Stimulated activated CD4-positive, alpha-beta T cell treated with anti-CD3 and anti-CD28 coated beads, Interleukin-2, amount 100 ng/mL, for 48 hours (primary cell): ENCODE measurements around the gene HTRA2.
"Not testable (repeated sequence)": the region's sequence is repeated elsewhere in the genome, so short reads cannot be mapped to it uniquely, and the experiment has no call there.

Source experiments
- DNase-seq, 2 donors: peaks; one replicate each; pipeline ENCODE4 v3.0.0-alpha.2; 2020

Gene HTRA2

DNA sequence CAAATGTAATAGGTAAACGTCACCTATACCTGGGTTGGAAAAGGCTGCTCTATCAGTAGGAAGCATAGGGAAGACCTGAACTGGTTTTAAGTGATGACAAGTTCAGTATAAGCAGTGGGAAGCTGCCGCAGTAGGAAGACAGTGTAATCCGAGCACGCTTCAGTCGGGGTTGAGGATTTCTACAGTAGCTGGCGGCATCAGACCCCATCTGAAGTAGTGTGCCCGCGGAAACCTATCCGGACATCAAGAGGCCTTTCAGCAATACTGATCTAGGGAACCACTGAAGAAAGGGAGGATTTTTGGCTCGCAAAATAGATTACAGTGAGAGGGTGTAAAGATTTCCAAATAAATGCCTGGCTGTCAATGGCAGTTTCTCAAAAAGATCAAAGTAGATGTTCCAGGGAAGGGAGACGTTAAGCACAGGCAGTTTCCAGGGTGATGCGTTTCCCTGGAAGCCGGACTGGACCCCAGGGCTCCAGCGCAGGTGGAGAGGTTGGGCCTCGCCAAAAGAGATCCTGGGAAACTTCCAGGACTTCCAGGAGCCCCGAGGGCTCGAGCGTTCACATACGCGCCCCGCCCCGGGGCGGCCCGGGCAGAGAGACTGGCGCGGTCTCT lies 18.7 kb downstream of the HTRA2 start:
- DNase-seq, result no peak

DNA sequence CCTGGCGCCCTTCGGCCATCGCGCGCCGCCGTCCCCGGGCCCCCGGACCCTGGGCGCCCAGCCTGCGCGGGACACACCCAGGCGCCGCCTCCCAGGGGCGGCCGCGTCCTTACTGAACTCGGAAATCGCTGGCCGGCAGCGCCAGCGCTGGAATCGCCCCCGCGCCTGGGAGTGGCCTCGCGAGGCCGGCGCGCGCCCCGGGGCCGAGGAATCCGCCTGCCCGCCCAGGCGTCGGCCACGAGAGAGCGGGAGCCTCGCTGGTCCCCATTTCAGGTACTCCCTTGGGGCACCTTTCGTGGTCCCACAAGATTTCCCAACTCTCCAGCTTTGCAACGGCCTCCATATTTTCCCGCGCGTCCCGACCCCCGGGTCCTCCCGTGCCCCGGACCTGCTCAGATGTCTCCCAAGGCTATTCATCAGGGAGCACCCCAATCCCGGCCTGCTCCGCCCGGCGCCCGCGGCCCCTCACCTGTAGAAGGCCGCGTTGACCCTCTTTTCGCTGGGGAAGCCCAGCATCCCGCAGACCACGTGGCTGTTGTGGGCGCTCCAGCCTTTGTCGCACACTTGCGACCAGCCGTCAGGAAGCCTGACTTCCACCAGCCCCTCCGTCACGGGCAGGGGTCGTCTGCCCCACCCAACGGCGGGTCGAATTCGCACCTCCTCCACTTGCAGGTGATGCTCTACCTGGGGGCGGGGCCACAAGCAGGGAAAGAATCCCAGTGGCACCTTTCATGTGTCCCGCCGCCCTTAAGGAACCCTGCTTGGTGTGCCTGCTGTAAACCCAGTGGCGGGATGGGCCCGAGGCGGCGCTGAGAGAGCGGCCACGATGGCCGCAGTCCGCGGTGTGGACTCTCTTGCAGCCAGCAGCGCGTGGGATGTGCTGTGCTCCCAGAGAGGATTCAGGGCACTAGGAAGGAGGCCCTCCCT lies 19.4 kb downstream of the HTRA2 start:
- no peak for DNase-seq

GRCh38 chr2:74550231-74550630 lies 20.5 kb downstream of the HTRA2 start:
- no peak for DNase-seq

DNA sequence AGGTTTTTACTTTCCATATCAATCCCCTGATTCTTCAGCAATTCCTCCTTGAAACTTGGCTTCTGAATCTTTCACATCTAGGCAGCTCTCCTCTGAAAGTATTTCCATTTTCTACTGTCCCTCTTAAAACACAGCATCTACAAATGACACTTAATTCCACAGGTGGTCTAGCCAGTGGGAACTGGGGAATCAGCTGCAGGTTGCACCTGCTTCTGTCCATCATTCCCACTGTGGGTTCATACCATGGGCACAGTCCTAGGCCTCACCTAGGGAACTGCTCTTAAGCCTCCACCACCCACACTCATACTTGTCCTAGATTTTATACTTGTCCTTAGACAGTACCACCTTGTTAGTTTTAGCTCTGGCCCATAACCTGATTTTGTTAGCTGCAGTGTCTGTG lies 21.8 kb downstream of the HTRA2 start:
- no peak for DNase-seq

GRCh38 chr2:74551942-74552913 lies 22.5 kb downstream of the HTRA2 start:
- no peak for DNase-seq

- DNase-seq, result no peak
Observed at GRCh38 chr2:74552914-74553811, 23.4 kb downstream of the HTRA2 start.

DNA sequence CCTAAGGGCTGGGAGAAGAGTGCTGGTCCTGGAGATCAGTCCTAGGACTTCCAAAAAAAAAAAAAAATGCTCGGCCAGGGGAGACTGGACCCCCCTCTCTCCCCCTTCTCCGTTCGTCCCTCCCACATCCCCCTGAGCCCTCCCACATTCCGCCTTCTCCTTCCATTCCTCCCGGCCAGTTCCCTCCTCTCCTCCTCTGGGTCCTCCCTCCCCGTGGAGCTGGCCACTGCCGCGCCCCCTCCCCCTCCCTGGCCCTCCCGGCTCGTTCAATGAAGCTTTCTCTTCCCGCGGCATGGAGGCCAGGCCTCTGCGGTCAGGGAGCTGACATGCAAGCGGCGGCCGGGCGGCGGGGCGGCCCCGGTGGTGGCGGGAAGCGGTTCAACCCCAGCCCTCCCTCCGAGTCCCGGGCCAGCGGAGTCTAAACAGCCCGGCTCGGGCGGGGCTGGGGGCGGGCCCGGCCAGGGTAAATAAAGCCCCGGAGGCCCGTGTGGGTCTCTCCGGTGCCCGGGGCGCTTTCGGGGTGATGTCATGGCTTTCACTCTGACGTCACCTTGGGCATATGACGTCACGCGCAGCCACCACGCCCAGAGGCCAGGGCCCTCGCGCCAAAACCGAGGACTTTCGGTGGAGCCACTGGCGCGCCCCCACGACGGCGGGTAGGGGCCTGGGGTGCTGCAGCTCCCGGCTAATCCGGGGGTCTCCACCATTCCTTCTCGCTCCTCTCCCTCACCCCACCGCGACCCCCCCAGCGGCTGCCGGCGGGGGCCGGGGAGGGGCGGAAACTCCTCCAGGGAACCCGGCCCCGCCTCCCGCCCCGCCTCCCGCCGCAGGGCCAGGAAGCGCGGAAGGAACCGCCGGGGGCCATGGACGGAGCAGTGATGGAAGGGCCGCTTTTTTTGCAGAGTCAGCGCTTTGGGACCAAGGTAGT lies 24.4 kb downstream of the HTRA2 start, which contains the start of the genes DOK1 and LOXL3:
Gene DOK1, plus strand, starts transcription at position 829 of the 928 bp plus-strand sequence. Its CDS starts 35 bp downstream, at position 864.
Gene LOXL3, minus strand, starts transcription at position 51 of the 928 bp plus-strand sequence. CDS start 1,308 bp downstream, outside the sequence.
- peak; percentile 79 to 82 for DNase-seq

DNA sequence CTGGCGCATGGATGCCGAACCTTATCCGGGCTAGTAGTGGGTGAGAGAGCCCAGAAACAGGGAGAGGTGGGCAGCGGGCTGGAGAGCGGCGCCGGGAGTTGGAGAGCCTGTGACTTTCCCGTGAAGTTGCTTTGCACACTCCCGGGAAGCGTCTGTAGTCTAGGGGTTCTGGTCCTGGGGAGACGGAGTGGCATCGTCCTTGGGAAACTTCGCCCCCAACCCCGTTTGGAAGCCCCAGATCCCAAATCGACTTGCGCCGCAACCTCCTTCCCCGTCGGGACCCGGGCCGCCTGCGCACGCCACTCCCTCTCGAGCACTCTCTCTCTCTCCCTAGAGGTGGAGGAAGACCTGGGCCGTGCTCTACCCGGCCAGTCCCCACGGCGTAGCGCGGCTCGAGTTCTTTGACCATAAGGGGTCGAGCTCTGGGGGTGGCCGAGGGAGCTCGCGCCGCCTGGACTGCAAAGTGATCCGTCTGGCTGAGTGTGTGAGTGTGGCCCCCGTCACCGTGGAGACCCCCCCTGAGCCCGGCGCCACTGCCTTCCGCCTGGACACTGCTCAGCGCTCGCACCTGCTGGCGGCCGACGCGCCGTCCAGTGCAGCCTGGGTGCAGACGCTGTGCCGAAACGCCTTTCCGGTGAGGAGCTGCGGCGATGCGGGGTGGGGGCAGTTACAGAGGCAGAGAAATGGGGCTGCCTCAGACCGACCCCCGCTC lies 25.2 kb downstream of the HTRA2 start:
- DNase-seq, result peak; percentile 37 to 44

GRCh38 chr2:74555610-74556103 lies 25.9 kb downstream of the HTRA2 start:
- DNase-seq, result no peak

DNA sequence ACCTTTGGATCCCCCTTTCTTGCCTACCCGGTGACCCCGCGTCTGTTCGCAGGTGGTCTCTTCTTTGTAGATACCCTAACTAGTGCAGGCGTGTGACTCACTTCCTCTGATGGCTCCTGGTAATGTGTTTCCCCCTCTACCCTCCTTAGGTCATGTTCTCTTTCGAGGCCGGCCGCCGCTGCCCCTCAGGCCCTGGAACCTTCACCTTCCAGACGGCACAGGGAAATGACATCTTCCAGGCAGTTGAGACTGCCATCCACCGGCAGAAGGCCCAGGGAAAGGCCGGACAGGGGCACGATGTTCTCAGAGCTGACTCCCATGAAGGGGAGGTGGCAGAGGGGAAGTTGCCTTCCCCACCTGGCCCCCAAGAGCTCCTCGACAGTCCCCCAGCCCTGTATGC lies 26.4 kb downstream of the HTRA2 start:
- DNase-seq, result no peak

DNA sequence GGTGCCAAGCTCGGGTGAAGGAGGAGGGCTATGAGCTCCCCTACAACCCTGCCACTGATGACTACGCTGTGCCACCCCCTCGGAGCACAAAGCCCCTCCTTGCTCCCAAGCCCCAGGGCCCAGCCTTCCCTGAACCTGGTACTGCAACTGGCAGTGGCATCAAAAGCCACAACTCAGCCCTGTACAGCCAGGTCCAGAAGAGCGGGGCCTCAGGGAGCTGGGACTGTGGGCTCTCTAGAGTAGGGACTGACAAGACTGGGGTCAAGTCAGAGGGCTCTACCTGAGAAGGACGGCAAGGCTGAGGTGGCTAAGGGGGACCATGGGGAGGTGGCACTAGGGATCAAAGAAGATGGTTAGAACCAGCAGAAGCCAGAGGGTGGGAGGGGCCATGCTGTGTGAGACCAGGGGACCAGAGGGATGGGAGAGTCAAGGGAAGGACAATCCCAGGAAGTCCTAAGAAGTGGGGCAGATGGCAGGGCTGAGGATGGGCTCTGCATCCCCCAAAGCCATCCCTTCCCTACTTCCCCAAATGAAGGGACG lies 27.2 kb downstream of the HTRA2 start:
- no peak for DNase-seq

GRCh38 chr2:74558284-74559230 lies 28.8 kb downstream of the HTRA2 start:
- no peak for DNase-seq

DNA sequence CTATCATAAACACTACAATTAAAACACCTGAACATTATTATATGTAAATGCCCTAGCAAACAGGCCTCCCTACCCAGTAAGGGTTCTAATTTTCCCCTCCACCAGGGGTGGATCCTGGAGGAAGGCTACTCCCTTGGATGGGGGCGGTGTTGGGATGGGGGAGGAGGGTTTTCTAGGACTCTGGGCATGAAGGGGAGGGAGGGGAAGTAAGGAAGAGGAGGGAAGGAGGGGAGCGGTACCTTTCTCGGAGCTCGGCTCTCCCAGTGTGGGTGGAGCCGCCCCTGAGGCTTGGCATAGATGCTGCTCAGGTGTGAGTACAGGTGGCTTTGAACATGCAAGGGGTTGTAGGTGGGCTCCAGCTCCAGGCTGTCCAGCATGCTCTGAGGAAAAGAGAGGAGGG lies 30.2 kb downstream of the HTRA2 start:
- no peak for DNase-seq

GRCh38 chr2:74560591-74560990 lies 30.9 kb downstream of the HTRA2 start:
- DNase-seq, result no peak

GRCh38 chr2:74561022-74561421 lies 31.3 kb downstream of the HTRA2 start:
- not testable (repeated sequence) for DNase-seq

- no peak for DNase-seq
Observed at GRCh38 chr2:74562126-74562775, 32.5 kb downstream of the HTRA2 start.

GRCh38 chr2:74564222-74564621 lies 34.5 kb downstream of the HTRA2 start:
- no peak for DNase-seq
